GM12878 (cell line): Measurements from ENCODE around the gene AHNAK. TPM values are rescaled to one million over a fixed set of nuclear protein-coding genes. Genes with fewer than 3 reads are reported as not detected.

Experiments used
- ATAC-seq: fragments of 200-7000 bp; cut with Tn5 transposase; 3 replicates; pipeline ENCODE4 v1.9.1; 2020; ENCODE audit warnings: mild to moderate bottlenecking, moderate library complexity
- BruUV-seq: library from RNA; stranded (reverse); fragments of 400-500 nt; replicated peaks from 2 replicates; lab custom pipeline; 2021; lab: Mats Ljungman, UMichigan
- CTCF ChIA-PET: fragments of 300-600 bp; sonication (Branson Sonifier 250); formaldehyde crosslinking; extraction: SDS; loops from one replicate; lab custom pipeline; 2021; ENCODE audit warnings: inconsistent platforms; lab: Yijun Ruan, JAX
- POLR2A ChIA-PET: fragments of 350-600 bp; formaldehyde crosslinking; extraction: SDS; loops from one replicate; lab custom pipeline; 2021; ENCODE audit warnings: inconsistent platforms; lab: Charles Lee
- RAD21 ChIA-PET: fragments of 300-600 bp; sonication (Branson Sonifier 250); formaldehyde crosslinking; loops from one replicate; lab custom pipeline; 2023; ENCODE audit warnings: antibody characterized with exemption; ENCODE audit not compliant: unreplicated experiment; lab: Charles Lee
- SMC1A ChIA-PET: fragments of 300-600 bp; sonication (Branson Sonifier 250); formaldehyde crosslinking; loops from one replicate; lab custom pipeline; 2023; ENCODE audit not compliant: unreplicated experiment, uncharacterized antibody; lab: Charles Lee
- DNase-seq: peaks from one replicate; pipeline ENCODE4 v3.0.0-alpha.2; 2011; ENCODE audit warnings: low read depth, low spot score
- FAIRE-seq: peaks from 3 replicates; lab custom pipeline; 2011; peaks lifted over from hg19 to GRCh38; lab: Jason Lieb, UNC
- H2AFZ ChIP-seq: 2 replicates; pipeline ENCODE4 v1.6.0; 2011; ENCODE audit warnings: low read depth, low read length, control low read depth; ENCODE audit not compliant: control insufficient read depth
- H3K27ac ChIP-seq: 2 replicates; pipeline ENCODE4 v1.5.1; 2011; ENCODE audit warnings: control low read depth; ENCODE audit not compliant: control insufficient read depth, insufficient read depth
- H3K27me3 ChIP-seq, 2 experiments: replicated peaks in 1 of 2; 2 replicates each; pipeline versions ENCODE4 v1.6.0 to v1.6.1; 2011; ENCODE audit warnings: low read length in 1 of 2; ENCODE audit not compliant: control insufficient read depth in 2 of 2, insufficient read depth in 2 of 2
- H3K36me3 ChIP-seq, 2 experiments: 2 replicates each; pipeline ENCODE4 v1.5.1; 2011; ENCODE audit warnings: low read length in 1 of 2; ENCODE audit not compliant: control insufficient read depth in 2 of 2, insufficient read depth in 2 of 2
- H3K4me1 ChIP-seq: 2 replicates; pipeline ENCODE4 v1.6.1; 2011; ENCODE audit warnings: mild to moderate bottlenecking, low read length, moderate library complexity, mixed read lengths; ENCODE audit not compliant: control insufficient read depth, insufficient read depth
- H3K4me2 ChIP-seq: 2 replicates; pipeline ENCODE4 v1.6.0; 2011; ENCODE audit warnings: control low read depth; ENCODE audit not compliant: control insufficient read depth, insufficient read depth
- H3K4me3 ChIP-seq: fragments of 200-600 bp; sonication (generic); 2 replicates; pipeline ENCODE4 v1.5.1; 2016
- H3K79me2 ChIP-seq: 2 replicates; pipeline ENCODE4 v1.6.0; 2011; ENCODE audit warnings: low read length; ENCODE audit not compliant: control insufficient read depth, insufficient read depth
- H3K9ac ChIP-seq: 2 replicates; pipeline ENCODE4 v1.8.0; 2011; ENCODE audit warnings: low read length, control low read depth, mixed read lengths; ENCODE audit not compliant: control insufficient read depth, insufficient read depth
- H3K9me3 ChIP-seq: replicated peaks from 3 replicates; pipeline ENCODE4 v1.5.1; 2011; ENCODE audit warnings: mild to moderate bottlenecking, low read length; ENCODE audit not compliant: control insufficient read depth, insufficient read depth
- H4K20me1 ChIP-seq: 2 replicates; pipeline ENCODE4 v1.6.0; 2011; ENCODE audit not compliant: control insufficient read depth, insufficient read depth
- CEBPB ChIP-seq, 2 experiments: fragments of 150-350 bp in 1 of 2; IDR thresholded peaks; 2 replicates each; pipeline ENCODE4 v1.6.1; 2012 to 2014; ENCODE audit warnings: low read depth in 2 of 2, low read length in 2 of 2, borderline replicate concordance in 1 of 2, inconsistent platforms in 1 of 2
- CHD1 ChIP-seq: IDR thresholded peaks from 2 replicates; pipeline ENCODE4 v1.6.1; 2012; ENCODE audit warnings: low read depth, low read length, improper control_type of control experiment
- CTCF ChIP-seq, 3 experiments: IDR thresholded peaks in 2 of 3; conservative IDR thresholded peaks in 1 of 3; 2 replicates each; pipeline ENCODE4 v1.5.1; 2011; ENCODE audit warnings: low read depth in 3 of 3, low read length in 3 of 3, mild to moderate bottlenecking in 3 of 3, control low read depth in 2 of 3, moderate library complexity in 2 of 3, inconsistent platforms in 1 of 3, mixed read lengths in 1 of 3; ENCODE audit not compliant: control insufficient read depth in 2 of 3, insufficient read depth in 1 of 3; ENCODE audit errors: extremely low read depth in 1 of 3
- ESRRA ChIP-seq: IDR thresholded peaks from 2 replicates; pipeline ENCODE4 v1.6.1; 2012; ENCODE audit warnings: mild to moderate bottlenecking, low read length, improper control_type of control experiment
- MLLT1 ChIP-seq: fragments of 450-650 bp; IDR thresholded peaks from 2 replicates; pipeline ENCODE4 v1.6.1; 2016; ENCODE audit warnings: mild to moderate bottlenecking
- RAD51 ChIP-seq: fragments of 450-650 bp; IDR thresholded peaks from 2 replicates; pipeline ENCODE4 v1.6.1; 2016; ENCODE audit warnings: moderate library complexity, mild to moderate bottlenecking, inconsistent platforms
- SMC3 ChIP-seq: IDR thresholded peaks from 2 replicates; pipeline ENCODE4 v1.6.1; 2011; ENCODE audit warnings: low read length, improper control_type of control experiment, borderline replicate concordance
- STAT3 ChIP-seq: IDR thresholded peaks from 2 replicates; pipeline ENCODE4 v1.6.1; 2011; ENCODE audit warnings: low read depth, low read length, improper control_type of control experiment
- WRNIP1 ChIP-seq: IDR thresholded peaks from 2 replicates; pipeline ENCODE4 v1.6.1; 2011; ENCODE audit warnings: low read depth, low read length, improper control_type of control experiment, borderline replicate concordance
- ZBTB11 ChIP-seq: fragments of 450-650 bp; formaldehyde crosslinking; IDR thresholded peaks from 2 replicates; pipeline ENCODE4 v1.5.0; 2022; ENCODE audit warnings: mild to moderate bottlenecking, missing genetic modification characterization
- ZBTB4 ChIP-seq: fragments of 450-650 bp; formaldehyde crosslinking; IDR thresholded peaks from 2 replicates; pipeline ENCODE4 v1.4.0; 2022; ENCODE audit warnings: mild to moderate bottlenecking, moderate library complexity
- ZNF207 ChIP-seq: fragments of 450-650 bp; IDR thresholded peaks from 2 replicates; pipeline ENCODE4 v1.6.1; 2014; ENCODE audit warnings: antibody characterized with exemption, mild to moderate bottlenecking, borderline replicate concordance
- WGBS: methylation state at CpG from one replicate; pipeline ENCODE4 v1.1.6; 2016; ENCODE audit warnings: low lambda C conversion rate; ENCODE audit not compliant: insufficient replicate concordance, insufficient coverage; ENCODE audit errors: missing lambda C conversion rate; 5-methylcytosine and 5-hydroxymethylcytosine counted together
- in situ Hi-C: fragments of 300-500 bp; cut with MboI; formaldehyde crosslinking; loops from 9 replicates; pipeline ENCODE4 v1.14.3; 2018; ENCODE audit warnings: mixed read lengths
- intact Hi-C: fragments of 100-400 bp; cut with micrococcal nuclease; formaldehyde crosslinking; loops from one replicate; pipeline ENCODE4 v1.14.2; 2022; ENCODE audit not compliant: unreplicated experiment
- polyA plus RNA-seq, 11 experiments: library from polyadenylated mRNA; depleted of rRNA in 4 of 11; unstranded in 6 of 11; stranded (reverse) in 5 of 11; fragments of >200 nt; fragmentation: Nextera tagmentation in 4 of 11; fragmentation: Illumina TruSeq in 1 of 11; extraction: Ambion mirVana in 4 of 11; extraction: Trizol in 1 of 11; gene quantifications; 1 replicate in 1 of 11; 2 replicates in 10 of 11; pipeline versions ENCODE4 v1.2.1 to v1.2.3, GENCODE V29; 2011 to 2016; ENCODE audit warnings: inconsistent platforms in 2 of 11, missing spikeins in 2 of 11, low read depth in 1 of 11
- total RNA-seq, 4 experiments: library from RNA; depleted of rRNA in 3 of 4; stranded (reverse); fragments of >200 nt in 3 of 4; fragmentation: Illumina TruSeq in 1 of 4; extraction: Trizol in 1 of 4; gene quantifications; 2 replicates each; pipeline versions ENCODE4 v1.2.1 to v1.2.3, GENCODE V29; 2013 to 2021

The AHNAK gene
- total and polyA plus RNA-seq, 10 of the 15 experiments (the other 5 are each of a cell fraction or from before 2014, with no cell fraction given): 0.76 to 90.3 (median 19.4) TPM

GRCh38 chr11:62390237-62390636 is 156.4 kb downstream of the AHNAK start:
- H3K79me2 ChIP-seq: no peaks in the 10 kb centered on the region
- whole genome bisulfite sequencing: 16% methylated on average over 5 of the region's 5 CpGs
- no peak overlapping the region for H3K27ac ChIP-seq
- no peak overlapping the region for H2AFZ ChIP-seq
- H3K4me3 ChIP-seq: no peak overlapping the region
- intact Hi-C loops: loop anchor here (10.0 kb wide), 1 partner anchor 475 kb away; no protein-coding TSS in a partner anchor
- no TSS peak for BruUV-seq
- H3K4me1 ChIP-seq: peaks cover 8% of the 10 kb centered on the region
- DNase-seq: no peak
- no peak overlapping the region for H3K4me2 ChIP-seq
- in situ Hi-C loops: no loop called here
- ChIA-PET POLR2A (interaction anchor here (0.6 kb wide), 1 partner anchor 192 kb away, joined by 4 read pairs; no protein-coding TSS in a partner anchor), RAD21 (no interaction called here), SMC1A (interaction anchor here (0.9 to 1.7 kb wide), 2 partner anchors 9 to 13 kb away, joined by 4 to 5 read pairs; no protein-coding TSS in a partner anchor), CTCF (interaction anchor here (0.7 to 3.4 kb wide), 6 partner anchors 9 to 287 kb away, joined by 3 to 13 read pairs (median 8); partner anchors contain the start of gene ASRGL1)
- no peak overlapping the region for H3K9ac ChIP-seq
- FAIRE-seq: no peak
- H3K9me3 ChIP-seq: no peaks in the 10 kb centered on the region
- ATAC-seq: no peak
- H3K36me3 ChIP-seq: no peaks in the 10 kb centered on the region
- H4K20me1 ChIP-seq: no peaks in the 10 kb centered on the region
- H3K27me3 ChIP-seq: no peaks in the 10 kb centered on the region
- TF ChIP-seq CEBPB (IDR thresholded peaks at IDR 0.05; ENCODE audit: borderline replicate concordance in 1 of 2, low read depth in 2 of 2, low read length in 2 of 2): no peak
- no peak for TF ChIP-seq ZBTB11 (CRISPR knock-in tag)
- TF ChIP-seq ZNF207: no peak
- TF ChIP-seq SMC3: no peak
- no peak for TF ChIP-seq CHD1
- TF ChIP-seq MLLT1: no peak
- no peak for TF ChIP-seq CTCF (IDR thresholded peaks at IDR 0.05 in 2 of 3, conservative IDR thresholded peaks at IDR 0.05 in 1 of 3; ENCODE audit: control insufficient read depth in 2 of 3, extremely low read depth in 1 of 3, insufficient read depth in 1 of 3, low read depth in 3 of 3, low read length in 3 of 3)
- no peak for TF ChIP-seq WRNIP1
- no peak for TF ChIP-seq STAT3
- TF ChIP-seq ZBTB4 (CRISPR knock-in tag): no peak
- no peak for TF ChIP-seq ESRRA
- no peak for TF ChIP-seq RAD51
